OCI-LY3 (cell line): ENCODE data around the gene RTP5.

Source experiments
- H2AFZ ChIP-seq: fragments of 200-600, 300-600 bp; shearing (Covaris generic); 2 replicates; pipeline ENCODE4 v1.6.0; 2014; ENCODE audit warnings: antibody characterized with exemption, low read depth, low read length
- H3K27ac ChIP-seq: fragments of 200-600, 300-600 bp; sonication (generic); 2 replicates; pipeline ENCODE4 v1.5.1; 2014; ENCODE audit warnings: mild to moderate bottlenecking, low read length, moderate library complexity, mixed read lengths
- H3K27me3 ChIP-seq: fragments of 200-600, 300-600 bp; sonication (generic); 2 replicates; pipeline ENCODE4 v1.6.1; 2014; ENCODE audit warnings: low read depth, low read length, mixed read lengths
- H3K36me3 ChIP-seq: fragments of 200-600, 300-600 bp; sonication (generic); replicated peaks from 2 replicates; pipeline ENCODE3; 2014; ENCODE audit warnings: low read depth, low read length, mixed read lengths
- H3K4me1 ChIP-seq: fragments of 300-600, 200-600 bp; sonication (generic); 2 replicates; pipeline ENCODE4 v1.6.1; 2014; ENCODE audit warnings: low read length, mixed read lengths
- H3K4me2 ChIP-seq: fragments of 200-600, 300-600 bp; sonication (generic); 2 replicates; pipeline ENCODE4 v1.6.1; 2014; ENCODE audit warnings: low read length, mixed read lengths
- H3K4me3 ChIP-seq: fragments of 300-600, 200-600 bp; sonication (generic); 2 replicates; pipeline ENCODE4 v1.5.1; 2014; ENCODE audit warnings: antibody characterized with exemption, mild to moderate bottlenecking, low read length, moderate library complexity
- H3K79me2 ChIP-seq: fragments of 300-600, 200-600 bp; shearing (Covaris generic); 2 replicates; pipeline ENCODE4 v1.6.1; 2014; ENCODE audit warnings: mild to moderate bottlenecking, low read length, mixed read lengths
- H3K9ac ChIP-seq: fragments of 300-600, 200-600 bp; shearing (Covaris generic); 2 replicates; pipeline ENCODE4 v1.6.0; 2014; ENCODE audit warnings: mild to moderate bottlenecking, low read length, moderate library complexity
- H3K9me3 ChIP-seq: fragments of 200-600, 300-600 bp; shearing (Covaris generic); 2 replicates; pipeline ENCODE4 v1.6.1; 2014; ENCODE audit warnings: low read length, mixed read lengths; ENCODE audit not compliant: insufficient read depth
- H4K20me1 ChIP-seq: fragments of 200-600, 300-600 bp; sonication (generic); 2 replicates; pipeline ENCODE4 v1.6.1; 2016; ENCODE audit warnings: low read length, mixed read lengths; ENCODE audit not compliant: insufficient read depth
- EZH2phosphoT487 ChIP-seq: fragments of 200-600 bp; shearing (Covaris generic); IDR thresholded peaks from 2 replicates; pipeline ENCODE4 v1.6.1; 2018; ENCODE audit warnings: antibody characterized with exemption, mixed run types, low read depth
- TF ChIP-seq, protein P1 (sequence below): fragments of 200-600, 300-600 bp; sonication (generic); IDR thresholded peaks from 2 replicates; pipeline ENCODE4 v1.5.1; 2014; ENCODE audit warnings: antibody characterized with exemption, low read length, low read depth

Gene RTP5

DNA sequence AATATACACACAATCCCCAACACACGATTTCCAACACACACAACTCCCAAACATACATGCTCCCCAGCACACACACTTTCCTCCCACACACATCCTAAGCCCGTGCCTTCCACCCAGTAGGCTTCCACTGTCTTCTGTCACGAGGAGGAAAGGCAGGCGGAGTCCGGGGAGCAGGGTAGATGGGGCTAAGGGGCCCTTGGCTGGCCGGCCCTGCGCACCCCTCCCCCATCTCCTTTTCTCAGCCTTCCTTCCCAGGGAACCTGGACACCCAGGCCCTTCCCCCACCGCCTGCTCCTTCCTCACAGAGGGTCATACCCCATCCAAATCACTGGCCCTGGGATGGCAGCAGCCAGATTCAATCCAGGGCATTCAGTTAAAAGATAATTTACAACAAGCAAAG is 7.4 kb upstream of the RTP5 start:
- Histone ChIP-seq H3K36me3 (peaks cover 4% of the 10 kb centered on the region), H3K4me2 (no peak overlapping the region), H2AFZ (no peak overlapping the region), H3K9ac (no peak overlapping the region), H3K9me3 (no peaks in the 10 kb centered on the region), H3K4me3 (no peak overlapping the region), H4K20me1 (0 out of 2 replicates have a peak, but pooled peaks cover under 1% of the 10 kb centered on the region), H3K79me2 (peaks cover 15% of the 10 kb centered on the region), H3K4me1 (peaks cover 52% of the 10 kb centered on the region), H3K27me3 (peaks cover 30% of the 10 kb centered on the region), H3K27ac (no peak overlapping the region)
- no peak for TF ChIP-seq EZH2phosphoT487
- TF ChIP-seq, protein P1, sequence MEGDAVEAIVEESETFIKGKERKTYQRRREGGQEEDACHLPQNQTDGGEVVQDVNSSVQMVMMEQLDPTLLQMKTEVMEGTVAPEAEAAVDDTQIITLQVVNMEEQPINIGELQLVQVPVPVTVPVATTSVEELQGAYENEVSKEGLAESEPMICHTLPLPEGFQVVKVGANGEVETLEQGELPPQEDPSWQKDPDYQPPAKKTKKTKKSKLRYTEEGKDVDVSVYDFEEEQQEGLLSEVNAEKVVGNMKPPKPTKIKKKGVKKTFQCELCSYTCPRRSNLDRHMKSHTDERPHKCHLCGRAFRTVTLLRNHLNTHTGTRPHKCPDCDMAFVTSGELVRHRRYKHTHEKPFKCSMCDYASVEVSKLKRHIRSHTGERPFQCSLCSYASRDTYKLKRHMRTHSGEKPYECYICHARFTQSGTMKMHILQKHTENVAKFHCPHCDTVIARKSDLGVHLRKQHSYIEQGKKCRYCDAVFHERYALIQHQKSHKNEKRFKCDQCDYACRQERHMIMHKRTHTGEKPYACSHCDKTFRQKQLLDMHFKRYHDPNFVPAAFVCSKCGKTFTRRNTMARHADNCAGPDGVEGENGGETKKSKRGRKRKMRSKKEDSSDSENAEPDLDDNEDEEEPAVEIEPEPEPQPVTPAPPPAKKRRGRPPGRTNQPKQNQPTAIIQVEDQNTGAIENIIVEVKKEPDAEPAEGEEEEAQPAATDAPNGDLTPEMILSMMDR = no peak

DNA sequence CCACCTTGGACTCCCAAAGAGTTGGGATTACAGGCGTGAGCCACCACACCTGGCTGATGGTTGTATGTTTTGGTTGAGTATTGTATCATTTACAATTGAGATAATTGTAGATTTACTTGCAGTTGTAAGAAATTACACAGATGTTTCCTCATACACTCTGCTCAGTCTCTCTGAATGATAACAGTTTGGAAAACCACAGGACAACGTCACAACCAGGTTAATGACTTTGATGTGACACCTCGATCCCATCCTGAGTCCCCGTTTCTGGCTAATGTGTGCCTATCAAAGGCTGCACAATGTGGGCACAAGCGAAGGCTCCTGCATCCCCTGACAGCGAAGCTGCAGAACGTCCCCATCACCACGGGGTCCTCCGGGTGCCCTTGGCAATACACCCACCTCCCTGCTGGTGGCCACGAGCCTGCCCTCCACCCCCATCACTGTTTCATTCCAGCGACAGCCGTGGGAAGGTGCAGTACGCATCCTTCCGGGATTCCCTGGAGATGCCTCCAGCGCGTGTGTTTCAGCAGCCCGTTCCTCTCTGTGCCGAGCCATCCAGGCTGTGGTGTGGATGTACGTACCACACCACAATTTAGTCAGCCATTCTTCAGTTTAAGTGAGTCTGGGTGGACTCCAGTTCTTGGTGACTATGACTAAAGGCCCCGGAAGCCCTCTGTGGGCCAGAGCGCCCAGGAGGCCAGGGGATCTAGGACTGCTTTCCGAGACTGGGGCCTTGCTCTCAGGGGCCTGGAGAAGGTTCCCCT is 6.6 kb upstream of the RTP5 start:
- Histone ChIP-seq H3K79me2 (peaks cover 7% of the 10 kb centered on the region), H3K4me3 (peak overlapping the region; percentile 72), H3K27me3 (peaks cover 38% of the 10 kb centered on the region), H3K4me1 (peaks cover 52% of the 10 kb centered on the region), H3K36me3 (peaks cover 4% of the 10 kb centered on the region), H3K9ac (peak overlapping the region; percentile 7; the same call in 1 of the 2 replicates), H3K9me3 (no peaks in the 10 kb centered on the region), H2AFZ (no peak overlapping the region), H3K27ac (no peak overlapping the region), H3K4me2 (peak overlapping the region; percentile 87), H4K20me1 (no peaks in the 10 kb centered on the region)
- no peak for TF ChIP-seq EZH2phosphoT487
- TF ChIP-seq, protein P1 = no peak

DNA sequence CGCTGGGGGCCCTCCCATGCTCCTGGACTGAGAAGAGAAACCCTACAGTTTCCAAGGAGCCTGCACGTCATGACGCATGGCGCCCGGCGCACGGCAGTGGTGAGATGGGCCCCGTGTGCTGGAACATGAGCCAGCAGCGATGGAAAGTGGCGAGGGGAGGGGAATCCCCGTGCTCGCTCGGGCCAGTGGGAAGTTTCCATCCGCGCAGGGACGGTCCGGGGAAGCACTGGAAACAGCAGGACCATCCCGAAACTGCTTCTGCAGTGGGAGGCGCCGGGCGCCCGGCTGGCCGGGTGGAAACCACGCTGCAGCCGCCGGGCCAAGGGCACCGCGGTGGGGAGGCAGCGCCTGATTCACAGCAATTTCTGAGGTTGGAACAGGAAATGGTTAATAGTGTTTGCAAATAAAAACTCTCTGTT is 6.0 kb upstream of the RTP5 start:
- H3K4me1 ChIP-seq = peaks cover 56% of the 10 kb centered on the region
- TF ChIP-seq EZH2phosphoT487 = no peak
- peaks cover under 1% of the 10 kb centered on the region; the same call in 1 of the 2 replicates for H3K79me2 ChIP-seq
- peaks cover 4% of the 10 kb centered on the region for H3K36me3 ChIP-seq
- no peaks in the 10 kb centered on the region for H3K9me3 ChIP-seq
- no peaks in the 10 kb centered on the region for H4K20me1 ChIP-seq
- H3K27ac ChIP-seq = no peak overlapping the region
- peak overlapping the region; percentile 87 for H3K4me2 ChIP-seq
- H3K4me3 ChIP-seq = peak overlapping the region; percentile 72
- no peak overlapping the region for H2AFZ ChIP-seq
- H3K27me3 ChIP-seq = peaks cover 42% of the 10 kb centered on the region
- peak overlapping the region; percentile 7; the same call in 1 of the 2 replicates for H3K9ac ChIP-seq

DNA sequence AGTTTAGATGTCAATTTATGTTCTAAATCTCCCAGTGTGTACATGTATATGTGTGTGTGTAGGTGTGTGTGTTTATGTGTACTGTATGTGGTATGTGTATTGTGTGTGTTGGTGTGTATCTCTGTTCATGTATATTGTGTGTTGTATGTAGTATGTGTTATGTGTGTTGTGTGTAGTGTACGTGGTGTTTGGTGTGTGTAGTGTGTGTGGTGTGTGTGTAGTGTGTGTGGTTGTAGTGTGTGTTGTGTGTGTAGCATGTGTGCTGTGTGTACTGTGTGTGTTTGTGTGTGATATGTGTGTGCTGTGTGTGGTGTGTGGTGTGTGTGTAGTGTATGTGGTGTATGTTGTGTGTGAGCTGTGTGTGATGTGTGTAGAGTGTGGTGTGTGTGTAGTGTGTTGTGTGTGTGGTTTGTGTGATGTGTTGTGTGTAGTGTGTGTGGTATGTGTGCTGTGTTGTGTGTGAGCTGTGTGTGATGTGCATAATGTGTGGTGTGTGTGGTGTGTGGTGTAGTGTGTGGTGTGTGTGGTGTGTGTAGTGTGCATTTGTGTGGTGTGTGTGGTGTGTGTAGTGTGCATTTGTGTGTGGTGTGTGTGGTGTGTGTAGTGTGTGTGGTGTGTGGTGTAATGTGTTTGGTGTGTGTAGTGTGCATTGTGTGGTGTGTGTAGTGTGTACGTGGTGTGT is 5.2 kb upstream of the RTP5 start:
- Histone ChIP-seq H3K4me1 (peaks cover 57% of the 10 kb centered on the region), H3K27ac (no peak overlapping the region), H3K36me3 (peaks cover 4% of the 10 kb centered on the region), H2AFZ (no peak overlapping the region), H3K27me3 (peaks cover 50% of the 10 kb centered on the region), H3K9ac (peak overlapping the region; percentile 7; the same call in 1 of the 2 replicates), H3K4me2 (peak overlapping the region; percentile 87), H3K79me2 (no peaks in the 10 kb centered on the region; the same call in 1 of the 2 replicates), H3K4me3 (peak overlapping the region; percentile 72), H4K20me1 (no peaks in the 10 kb centered on the region), H3K9me3 (no peaks in the 10 kb centered on the region)
- TF ChIP-seq, protein P1 = no peak
- no peak for TF ChIP-seq EZH2phosphoT487
